ENCODE results near the gene CDKN1A.

Gene CDKN1A

GRCh38 chr6:36679043-36679833, 724 bp downstream of the CDKN1A start:
- DNase-seq = peak; percentile 75

GRCh38 chr6:36682328-36683144, 4.0 kb downstream of the CDKN1A start:
- DNase-seq = no peak

DNA sequence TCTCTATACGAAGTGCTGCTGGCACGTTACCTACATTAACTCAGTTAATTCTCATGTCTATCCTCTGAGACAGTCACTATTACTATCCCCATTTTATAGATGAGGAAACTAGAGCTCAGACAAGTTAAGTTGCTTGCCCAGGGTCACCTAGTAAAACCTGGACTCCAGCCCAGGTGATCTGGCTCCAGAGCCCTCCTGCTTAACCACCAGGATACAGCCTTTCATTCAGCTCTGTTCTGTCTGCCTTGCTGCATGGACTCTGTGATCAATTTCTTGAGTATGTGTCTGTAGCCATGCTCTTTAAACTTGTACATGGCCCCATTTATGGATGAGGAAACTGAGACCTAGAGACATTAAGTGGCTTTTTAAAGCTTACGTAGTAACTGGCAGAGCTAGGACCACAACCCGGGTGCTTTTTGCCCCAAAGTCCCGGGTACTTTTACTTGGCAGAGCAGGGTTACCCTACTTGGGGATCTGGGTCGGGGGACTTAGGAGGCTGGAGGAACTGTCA, 4.7 kb downstream of the CDKN1A start:
- DNase-seq = no peak

- DNase-seq = no peak
These were observed 5.3 kb downstream of the CDKN1A start for GRCh38 chr6:36683656-36684446.

- DNase-seq = no peak
These were observed 5.9 kb downstream of the CDKN1A start for GRCh38 chr6:36684447-36684812.

GRCh38 chr6:36685166-36685924, 6.8 kb downstream of the CDKN1A start:
- DNase-seq = no peak

DNA sequence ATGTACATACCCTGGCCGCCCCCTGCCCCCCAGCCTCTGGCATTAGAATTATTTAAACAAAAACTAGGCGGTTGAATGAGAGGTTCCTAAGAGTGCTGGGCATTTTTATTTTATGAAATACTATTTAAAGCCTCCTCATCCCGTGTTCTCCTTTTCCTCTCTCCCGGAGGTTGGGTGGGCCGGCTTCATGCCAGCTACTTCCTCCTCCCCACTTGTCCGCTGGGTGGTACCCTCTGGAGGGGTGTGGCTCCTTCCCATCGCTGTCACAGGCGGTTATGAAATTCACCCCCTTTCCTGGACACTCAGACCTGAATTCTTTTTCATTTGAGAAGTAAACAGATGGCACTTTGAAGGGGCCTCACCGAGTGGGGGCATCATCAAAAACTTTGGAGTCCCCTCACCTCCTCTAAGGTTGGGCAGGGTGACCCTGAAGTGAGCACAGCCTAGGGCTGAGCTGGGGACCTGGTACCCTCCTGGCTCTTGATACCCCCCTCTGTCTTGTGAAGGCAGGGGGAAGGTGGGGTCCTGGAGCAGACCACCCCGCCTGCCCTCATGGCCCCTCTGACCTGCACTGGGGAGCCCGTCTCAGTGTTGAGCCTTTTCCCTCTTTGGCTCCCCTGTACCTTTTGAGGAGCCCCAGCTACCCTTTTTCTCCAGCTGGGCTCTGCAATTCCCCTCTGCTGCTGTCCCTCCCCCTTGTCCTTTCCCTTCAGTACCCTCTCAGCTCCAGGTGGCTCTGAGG, 7.6 kb downstream of the CDKN1A start:
- DNase-seq = no peak

DNA sequence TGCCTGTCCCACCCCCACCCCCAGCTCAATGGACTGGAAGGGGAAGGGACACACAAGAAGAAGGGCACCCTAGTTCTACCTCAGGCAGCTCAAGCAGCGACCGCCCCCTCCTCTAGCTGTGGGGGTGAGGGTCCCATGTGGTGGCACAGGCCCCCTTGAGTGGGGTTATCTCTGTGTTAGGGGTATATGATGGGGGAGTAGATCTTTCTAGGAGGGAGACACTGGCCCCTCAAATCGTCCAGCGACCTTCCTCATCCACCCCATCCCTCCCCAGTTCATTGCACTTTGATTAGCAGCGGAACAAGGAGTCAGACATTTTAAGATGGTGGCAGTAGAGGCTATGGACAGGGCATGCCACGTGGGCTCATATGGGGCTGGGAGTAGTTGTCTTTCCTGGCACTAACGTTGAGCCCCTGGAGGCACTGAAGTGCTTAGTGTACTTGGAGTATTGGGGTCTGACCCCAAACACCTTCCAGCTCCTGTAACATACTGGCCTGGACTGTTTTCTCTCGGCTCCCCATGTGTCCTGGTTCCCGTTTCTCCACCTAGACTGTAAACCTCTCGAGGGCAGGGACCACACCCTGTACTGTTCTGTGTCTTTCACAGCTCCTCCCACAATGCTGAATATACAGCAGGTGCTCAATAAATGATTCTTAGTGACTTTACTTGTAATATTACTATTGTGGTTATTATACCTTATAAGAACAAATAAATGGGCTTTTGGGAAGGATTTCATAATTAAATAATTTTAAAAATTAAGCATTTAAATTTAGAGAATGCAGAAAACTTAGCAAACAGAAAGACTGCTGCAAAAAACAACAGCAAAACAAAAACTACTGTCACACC, 8.4 kb downstream of the CDKN1A start:
- no peak for DNase-seq

GRCh38 chr6:36688063-36688738, 9.7 kb downstream of the CDKN1A start:
- DNase-seq = no peak

- no peak for DNase-seq
These were observed 10.2 kb downstream of the CDKN1A start for GRCh38 chr6:36688739-36689075.

DNA sequence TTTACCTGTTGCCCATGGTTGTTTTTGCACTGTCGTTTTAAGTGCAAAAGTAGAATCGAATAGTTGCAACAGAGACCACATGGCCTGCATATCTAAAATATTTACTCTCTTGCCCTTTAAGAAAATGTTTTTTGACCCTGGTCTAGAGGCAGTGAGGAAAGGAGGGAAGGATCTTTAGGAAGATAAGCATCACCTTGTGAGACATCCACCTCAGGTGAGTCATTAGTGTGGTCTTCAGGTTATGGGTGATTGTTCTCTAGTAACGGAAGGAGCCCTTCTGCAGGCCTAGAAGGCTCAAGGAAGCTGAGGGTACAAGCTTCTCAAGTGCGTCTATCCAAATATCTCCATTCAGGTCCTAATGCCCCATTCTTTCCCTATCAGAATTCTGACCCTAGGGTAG, 12.5 kb downstream of the CDKN1A start:
- no peak for DNase-seq

DNA sequence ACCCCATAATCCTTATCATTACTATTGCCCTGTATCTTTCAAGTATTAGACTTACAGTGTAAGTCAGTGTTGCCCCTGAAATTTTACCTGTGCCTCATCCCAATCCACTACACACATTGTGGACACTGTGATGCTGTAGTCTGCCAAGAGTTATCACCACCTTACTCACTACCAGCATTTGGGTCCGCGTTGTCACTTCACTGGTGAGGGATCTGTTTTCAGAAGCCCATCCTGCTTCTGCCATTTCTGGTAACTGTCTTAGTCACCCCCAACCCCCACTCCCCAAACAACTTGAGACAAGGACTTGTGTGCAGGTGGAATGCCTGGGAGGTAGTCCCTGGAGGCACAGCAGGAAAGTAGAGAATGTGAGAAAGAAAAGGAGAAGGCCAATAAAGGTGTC, 13.1 kb downstream of the CDKN1A start:
- DNase-seq = no peak

DNA sequence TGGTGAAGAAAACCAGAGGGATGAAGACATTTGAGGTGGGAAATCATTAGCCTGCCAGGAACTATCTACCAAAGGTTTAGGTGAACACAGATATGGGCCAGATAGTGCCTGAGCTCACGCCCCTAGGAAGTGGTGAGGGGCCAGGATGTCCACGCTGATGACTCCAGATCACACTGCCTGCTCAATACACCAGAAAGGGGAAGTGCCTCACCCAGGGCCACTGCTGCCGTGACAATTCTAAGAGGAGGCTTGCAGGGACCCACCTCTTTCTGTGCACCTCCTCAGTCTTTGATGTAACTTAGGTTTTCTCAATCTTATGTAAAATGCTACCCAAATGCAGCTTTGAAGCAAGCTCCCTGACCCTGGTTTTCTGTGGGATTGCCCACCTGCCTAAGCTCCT, 13.7 kb downstream of the CDKN1A start:
- no peak for DNase-seq

DNA sequence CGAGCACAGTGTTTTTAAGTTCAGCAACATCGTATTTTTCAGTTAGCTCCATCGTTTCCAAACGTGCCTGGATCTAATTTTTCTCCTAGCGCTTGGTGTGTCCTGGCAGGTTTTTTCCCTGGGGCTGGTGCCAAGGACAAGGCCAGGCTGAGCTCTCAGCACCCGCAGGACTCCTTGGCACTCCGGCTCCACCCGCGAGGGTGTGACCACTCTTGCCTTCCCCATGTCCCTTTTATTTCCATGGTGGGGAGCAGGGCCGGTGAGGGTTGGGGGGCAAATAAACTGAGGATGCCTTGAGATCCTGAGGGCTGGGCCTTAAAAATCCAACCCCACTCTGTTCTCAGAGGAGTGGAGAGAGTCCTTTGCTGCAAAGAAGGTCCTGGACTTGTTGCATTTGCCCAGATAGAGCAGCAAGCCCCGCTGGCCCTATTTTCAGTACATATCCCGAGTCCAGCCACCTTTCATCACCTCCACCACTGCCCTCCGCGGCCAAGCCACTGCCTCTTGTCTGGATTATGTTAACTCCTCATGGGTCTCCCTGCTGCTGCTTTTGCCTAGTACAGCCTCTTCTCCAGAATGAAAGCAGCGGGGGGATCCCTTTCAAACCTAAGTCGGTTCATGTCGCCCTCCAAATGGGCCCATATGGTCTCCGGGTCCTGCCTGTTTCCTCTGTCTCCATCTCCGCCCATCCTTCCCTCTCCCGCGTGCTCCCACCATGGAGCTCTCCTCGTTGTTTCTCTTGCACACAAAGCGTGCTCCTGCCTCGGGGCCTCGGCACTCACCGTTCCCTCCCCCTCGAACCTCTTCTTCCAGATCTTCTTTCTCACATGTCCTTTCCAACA, 14.6 kb downstream of the CDKN1A start:
- no peak for DNase-seq

DNA sequence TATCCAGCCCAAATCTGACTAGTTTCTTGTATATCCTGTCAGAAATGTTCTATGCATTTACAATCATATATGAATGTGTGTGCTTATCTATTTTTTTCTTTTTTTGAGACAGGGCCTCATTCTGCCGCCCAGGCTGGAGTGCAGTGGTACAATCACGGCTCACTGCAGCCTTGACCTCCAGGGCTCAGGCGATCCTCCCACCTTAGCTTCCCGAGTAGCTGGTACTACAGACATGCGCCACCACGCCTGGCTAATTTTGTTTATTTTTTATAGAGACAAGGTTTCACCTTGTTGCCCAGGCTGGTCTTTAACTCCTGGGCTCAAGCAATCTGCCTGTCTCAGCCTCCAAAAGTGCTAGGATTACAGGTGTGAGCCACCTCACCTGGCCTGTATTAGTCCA, 16.1 kb downstream of the CDKN1A start:
- DNase-seq = no peak

DNA sequence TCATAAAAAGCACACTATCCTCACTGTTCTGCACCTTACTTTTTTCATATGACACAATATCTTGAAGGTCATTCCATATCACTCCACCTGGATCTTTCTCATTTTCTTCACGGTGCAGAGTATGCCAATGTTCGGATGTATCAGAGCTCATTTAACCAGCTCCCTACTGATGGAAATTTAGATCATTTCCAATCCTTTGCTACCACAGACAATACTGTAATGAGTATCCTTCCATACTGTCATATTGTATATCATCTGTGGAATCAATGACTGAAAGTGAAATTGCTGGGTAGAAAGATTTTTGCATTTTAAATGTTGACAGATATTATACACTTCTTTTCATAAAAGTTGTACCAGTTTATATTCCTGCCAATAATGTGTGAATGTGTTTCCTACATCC, 16.9 kb downstream of the CDKN1A start:
- no peak for DNase-seq

DNA sequence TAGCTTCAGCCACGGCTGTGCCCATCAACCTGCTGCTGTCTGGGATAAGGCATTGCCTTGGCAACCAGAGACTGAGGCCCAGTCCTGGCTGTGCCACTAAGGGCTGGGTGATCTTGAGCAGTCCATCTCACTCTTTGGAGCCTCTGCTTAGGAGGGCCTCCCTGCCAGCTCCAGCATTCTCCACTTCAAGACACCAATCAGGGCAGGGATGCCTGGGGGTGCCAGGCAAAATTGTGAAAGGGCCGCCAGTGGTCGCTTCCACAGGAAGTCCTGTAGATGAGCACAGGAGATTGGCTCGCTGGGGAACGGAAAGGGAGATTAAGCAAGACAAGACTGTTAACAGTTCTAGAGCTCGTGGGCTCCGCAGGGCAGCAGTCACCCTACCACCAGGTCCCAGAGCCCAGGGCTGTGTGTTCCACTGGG, 19.0 kb downstream of the CDKN1A start, which contains the start of gene RAB44:
RAB44 (plus strand) TSS at position 346 of the 423 bp plus-strand sequence. CDS start 6,410 bp downstream, outside the sequence.
- DNase-seq = no peak

GRCh38 chr6:36698196-36698595, 19.7 kb downstream of the CDKN1A start:
- DNase-seq = no peak

- DNase-seq = no peak
These were observed 20.4 kb downstream of the CDKN1A start for GRCh38 chr6:36698871-36699271.
